Midbrain (tissue), 1 donor: ENCODE results near the gene NRG2.

Experiments
- DNase-seq: peaks from one replicate; lab custom pipeline; 2025; lab: John Stamatoyannopoulos, UW

The NRG2 gene

GRCh38 chr5:139967353-139967752, 75.7 kb downstream of the NRG2 start:
- DNase-seq: no peak

- no peak for DNase-seq
These were observed 76.2 kb downstream of the NRG2 start for GRCh38 chr5:139966856-139967255.

- DNase-seq: no peak
These were observed 78.0 kb downstream of the NRG2 start for GRCh38 chr5:139964994-139965565.

GRCh38 chr5:139964266-139964993, 78.7 kb downstream of the NRG2 start:
- no peak for DNase-seq

GRCh38 chr5:139962445-139962844, 80.7 kb downstream of the NRG2 start:
- DNase-seq: no peak

- DNase-seq: no peak
These were observed 81.5 kb downstream of the NRG2 start for GRCh38 chr5:139961435-139962157.

GRCh38 chr5:139960723-139961383, 82.2 kb downstream of the NRG2 start:
- DNase-seq: no peak

GRCh38 chr5:139958432-139959148, 84.5 kb downstream of the NRG2 start:
- no peak for DNase-seq

GRCh38 chr5:139956342-139956741, 86.8 kb downstream of the NRG2 start:
- no peak for DNase-seq

GRCh38 chr5:139955616-139956273, 87.4 kb downstream of the NRG2 start:
- no peak for DNase-seq

- DNase-seq: no peak
These were observed 88.0 kb downstream of the NRG2 start for GRCh38 chr5:139955053-139955605.

- DNase-seq: no peak
These were observed 88.6 kb downstream of the NRG2 start for GRCh38 chr5:139954462-139954861.

- no peak for DNase-seq
These were observed 89.1 kb downstream of the NRG2 start for GRCh38 chr5:139954022-139954421.

GRCh38 chr5:139952574-139952973, 90.5 kb downstream of the NRG2 start:
- no peak for DNase-seq

GRCh38 chr5:139951983-139952382, 91.1 kb downstream of the NRG2 start:
- no peak for DNase-seq

GRCh38 chr5:139951296-139951924, 91.7 kb downstream of the NRG2 start:
- no peak for DNase-seq

- DNase-seq: no peak
These were observed 92.7 kb downstream of the NRG2 start for GRCh38 chr5:139950436-139950835.

GRCh38 chr5:139949710-139950109, 93.4 kb downstream of the NRG2 start:
- no peak for DNase-seq

GRCh38 chr5:139947727-139948126, 95.4 kb downstream of the NRG2 start:
- DNase-seq: no peak

- DNase-seq: no peak
These were observed 96.7 kb downstream of the NRG2 start for GRCh38 chr5:139946440-139946839.

- no peak for DNase-seq
These were observed 97.1 kb downstream of the NRG2 start for GRCh38 chr5:139946006-139946405.
